GM23338 (cell line): ENCODE measurements around the gene STRA6. TPM values are rescaled to one million over a fixed set of nuclear protein-coding genes. Genes with fewer than 3 reads are reported as not detected.

ENCODE experiments used
- ATAC-seq: fragments of 200-7000 bp; cut with Tn5 transposase; 3 replicates; pipeline ENCODE4 v1.9.1; 2020
- DNase-seq: peaks from one replicate; pipeline ENCODE4 v3.0.0-alpha.2; 2015; ENCODE audit warnings: low spot score
- H2AFZ ChIP-seq: fragments of 200-600 bp; sonication (generic); 2 replicates; pipeline ENCODE4 v1.8.0; 2016; ENCODE audit warnings: antibody characterized with exemption, mild to moderate bottlenecking, moderate library complexity
- H3F3A ChIP-seq: fragments of 200-600 bp; sonication (generic); replicated peaks from 2 replicates; pipeline ENCODE4 v1.8.0; 2017; ENCODE audit warnings: antibody characterized with exemption, mixed run types, low read depth
- H3K27ac ChIP-seq: fragments of 200-600 bp; sonication (generic); 2 replicates; pipeline ENCODE4 v1.6.1; 2016; ENCODE audit warnings: low read depth
- H3K27me3 ChIP-seq: fragments of 200-600 bp; sonication (generic); 2 replicates; pipeline ENCODE4 v1.8.0; 2016; ENCODE audit warnings: mild to moderate bottlenecking, mixed run types, moderate library complexity; ENCODE audit not compliant: insufficient read depth
- H3K36me3 ChIP-seq: fragments of 200-600 bp; sonication (generic); 2 replicates; pipeline ENCODE4 v1.8.0; 2016; ENCODE audit warnings: mild to moderate bottlenecking; ENCODE audit not compliant: insufficient read depth
- H3K4me1 ChIP-seq: fragments of 200-600 bp; sonication (generic); 2 replicates; pipeline ENCODE4 v1.8.0; 2016; ENCODE audit warnings: mild to moderate bottlenecking, moderate library complexity; ENCODE audit not compliant: insufficient read depth
- H3K4me2 ChIP-seq: fragments of 200-600 bp; sonication (generic); 2 replicates; pipeline ENCODE4 v1.7.1; 2017; ENCODE audit warnings: mixed run types
- H3K4me3 ChIP-seq: fragments of 200-600 bp; sonication (generic); 2 replicates; pipeline ENCODE4 v1.6.1; 2016; ENCODE audit warnings: mixed run types
- H3K79me2 ChIP-seq: fragments of 200-600 bp; sonication (generic); replicated peaks from 2 replicates; pipeline ENCODE4 v1.8.0; 2017; ENCODE audit warnings: mild to moderate bottlenecking; ENCODE audit not compliant: insufficient read depth
- H3K9me2 ChIP-seq: fragments of 200-600 bp; sonication (generic); 2 replicates; pipeline ENCODE4 v1.8.0; 2017; ENCODE audit not compliant: insufficient read depth
- H4K20me1 ChIP-seq: fragments of 200-600 bp; sonication (generic); replicated peaks from 2 replicates; pipeline ENCODE4 v1.8.0; 2017; ENCODE audit warnings: mild to moderate bottlenecking; ENCODE audit not compliant: insufficient read depth
- H3K27ac Mint-ChIP-seq: 2 replicates; pipeline ENCODE4 v1.8.0; 2020; ENCODE audit warnings: inconsistent platforms, mild to moderate bottlenecking, moderate library complexity, mixed read lengths
- H3K27me3 Mint-ChIP-seq: 3 replicates; pipeline ENCODE4 v1.8.0; 2022; ENCODE audit warnings: low read depth, mild to moderate bottlenecking, moderate library complexity, mixed read lengths, inconsistent platforms; ENCODE audit not compliant: insufficient read depth, poor library complexity
- H3K36me3 Mint-ChIP-seq: 3 replicates; pipeline ENCODE4 v1.8.0; 2021; ENCODE audit warnings: low read depth, mild to moderate bottlenecking, inconsistent platforms, moderate library complexity, mixed read lengths
- H3K4me1 Mint-ChIP-seq: 3 replicates; pipeline ENCODE4 v1.8.0; 2020; ENCODE audit warnings: mild to moderate bottlenecking, inconsistent platforms, mixed read lengths
- H3K4me3 Mint-ChIP-seq: 3 replicates; pipeline ENCODE4 v1.8.0; 2021; ENCODE audit warnings: moderate library complexity, mild to moderate bottlenecking, inconsistent platforms, mixed read lengths
- H3K9me3 Mint-ChIP-seq: 3 replicates; pipeline ENCODE4 v1.8.0; 2020; ENCODE audit warnings: moderate library complexity, mild to moderate bottlenecking, inconsistent platforms, mixed read lengths
- CREB1 ChIP-seq: fragments of 250-450 bp; sonication (Bioruptor Pico); IDR thresholded peaks from 2 replicates; pipeline ENCODE4 v1.5.0; 2020; ENCODE audit warnings: low read depth, mild to moderate bottlenecking, moderate library complexity
- EZH2 ChIP-seq: fragments of 200-600 bp; sonication (generic); IDR thresholded peaks from one replicate; pipeline ENCODE4 v1.8.0; 2017; ENCODE audit warnings: antibody characterized with exemption, mild to moderate bottlenecking, low read depth; ENCODE audit not compliant: unreplicated experiment
- EZH2phosphoT487 ChIP-seq: fragments of 200-600 bp; sonication (generic); IDR thresholded peaks from one replicate; pipeline ENCODE4 v1.8.1; 2018; ENCODE audit warnings: antibody characterized with exemption; ENCODE audit not compliant: unreplicated experiment
- JUNB ChIP-seq: IDR thresholded peaks from one replicate; pipeline ENCODE4 v1.6.1; 2016; ENCODE audit warnings: antibody characterized with exemption; ENCODE audit not compliant: unreplicated experiment
- NANOG ChIP-seq: IDR thresholded peaks from 2 replicates; pipeline ENCODE4 v1.6.1; 2016; ENCODE audit warnings: antibody characterized with exemption, borderline replicate concordance
- POLR2AphosphoS5 ChIP-seq: IDR thresholded peaks from 2 replicates; pipeline ENCODE4 v1.6.1; 2016; ENCODE audit warnings: antibody characterized with exemption, low read depth
- STAT1 ChIP-seq: IDR thresholded peaks from one replicate; pipeline ENCODE4 v1.6.1; 2016; ENCODE audit warnings: antibody characterized with exemption; ENCODE audit not compliant: unreplicated experiment
- ZNF114 ChIP-seq: fragments of 250-450 bp; sonication (Bioruptor Pico); IDR thresholded peaks from 2 replicates; pipeline ENCODE4 v1.5.0; 2020; ENCODE audit warnings: mild to moderate bottlenecking, moderate library complexity
- ZNF331 ChIP-seq: fragments of 250-450 bp; sonication (Bioruptor Pico); IDR thresholded peaks from 2 replicates; pipeline ENCODE4 v1.5.0; 2020; ENCODE audit warnings: low read depth, mild to moderate bottlenecking, moderate library complexity
- polyA plus RNA-seq: library from polyadenylated mRNA; unstranded; fragments of >200 nt; fragmentation: Nextera tagmentation; extraction: Ambion mirVana; gene quantifications from 2 replicates; pipeline ENCODE4 v1.2.1, GENCODE V29; 2016
- total RNA-seq: library from RNA; depleted of rRNA; stranded (reverse); fragments of >200 nt; shearing (Covaris generic); gene quantifications from 2 replicates; pipeline ENCODE4 v1.2.3, GENCODE V29; 2014
- TF ChIP-seq, protein P1 (sequence below), 2 experiments: fragments of 200-600 bp in 1 of 2; sonication (generic) in 1 of 2; conservative IDR thresholded peaks; 2 replicates each; pipeline versions ENCODE4 v1.5.1 to v1.6.1; 2016 to 2017; ENCODE audit warnings: antibody characterized with exemption in 2 of 2, low read depth in 2 of 2, mild to moderate bottlenecking in 2 of 2, moderate library complexity in 1 of 2
- TF ChIP-seq, protein P2 (sequence below): IDR thresholded peaks from 2 replicates; pipeline ENCODE4 v1.6.1; 2016; ENCODE audit warnings: antibody characterized with exemption
- TF ChIP-seq, protein P3 (sequence below): IDR thresholded peaks from one replicate; pipeline ENCODE4 v1.6.1; 2018; ENCODE audit warnings: antibody characterized with exemption; ENCODE audit not compliant: unreplicated experiment

STRA6 gene
- total and polyA plus RNA-seq, 2 experiments from 2014 or later: 8.2 to 9.9 TPM

DNA sequence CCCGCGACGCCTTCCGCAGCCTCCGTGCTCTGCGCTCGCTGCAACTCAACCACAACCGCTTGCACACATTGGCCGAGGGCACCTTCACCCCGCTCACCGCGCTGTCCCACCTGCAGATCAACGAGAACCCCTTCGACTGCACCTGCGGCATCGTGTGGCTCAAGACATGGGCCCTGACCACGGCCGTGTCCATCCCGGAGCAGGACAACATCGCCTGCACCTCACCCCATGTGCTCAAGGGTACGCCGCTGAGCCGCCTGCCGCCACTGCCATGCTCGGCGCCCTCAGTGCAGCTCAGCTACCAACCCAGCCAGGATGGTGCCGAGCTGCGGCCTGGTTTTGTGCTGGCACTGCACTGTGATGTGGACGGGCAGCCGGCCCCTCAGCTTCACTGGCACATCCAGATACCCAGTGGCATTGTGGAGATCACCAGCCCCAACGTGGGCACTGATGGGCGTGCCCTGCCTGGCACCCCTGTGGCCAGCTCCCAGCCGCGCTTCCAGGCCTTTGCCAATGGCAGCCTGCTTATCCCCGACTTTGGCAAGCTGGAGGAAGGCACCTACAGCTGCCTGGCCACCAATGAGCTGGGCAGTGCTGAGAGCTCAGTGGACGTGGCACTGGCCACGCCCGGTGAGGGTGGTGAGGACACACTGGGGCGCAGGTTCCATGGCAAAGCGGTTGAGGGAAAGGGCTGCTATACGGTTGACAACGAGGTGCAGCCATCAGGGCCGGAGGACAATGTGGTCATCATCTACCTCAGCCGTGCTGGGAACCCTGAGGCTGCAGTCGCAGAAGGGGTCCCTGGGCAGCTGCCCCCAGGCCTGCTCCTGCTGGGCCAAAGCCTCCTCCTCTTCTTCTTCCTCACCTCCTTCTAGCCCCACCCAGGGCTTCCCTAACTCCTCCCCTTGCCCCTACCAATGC is 27.1 kb downstream of the STRA6 start:
- no peaks in the 10 kb centered on the region for H3F3A ChIP-seq
- no peak for DNase-seq
- no peak overlapping the region for H3K4me3 ChIP-seq
- Mint-ChIP-seq H3K4me1 (peaks cover 39% of the 10 kb centered on the region), H3K36me3 (no peaks in the 10 kb centered on the region; the same call in 2 of the 3 replicates), H3K9me3 (no peaks in the 10 kb centered on the region), H3K27ac (no peak overlapping the region), H3K27me3 (peaks cover 26% of the 10 kb centered on the region), H3K4me3 (no peak overlapping the region)
- H3K27me3 ChIP-seq: no peaks in the 10 kb centered on the region
- no peak overlapping the region for H3K27ac ChIP-seq
- H3K4me2 ChIP-seq: no peak overlapping the region
- no peak overlapping the region for H2AFZ ChIP-seq
- peaks cover 17% of the 10 kb centered on the region for H3K4me1 ChIP-seq
- no peaks in the 10 kb centered on the region; the same call in 1 of the 2 replicates for H3K36me3 ChIP-seq
- no peak for TF ChIP-seq JUNB
- H3K79me2 ChIP-seq: no peaks in the 10 kb centered on the region
- no peak for ATAC-seq
- no peaks in the 10 kb centered on the region for H4K20me1 ChIP-seq
- H3K9me2 ChIP-seq: no peaks in the 10 kb centered on the region

DNA sequence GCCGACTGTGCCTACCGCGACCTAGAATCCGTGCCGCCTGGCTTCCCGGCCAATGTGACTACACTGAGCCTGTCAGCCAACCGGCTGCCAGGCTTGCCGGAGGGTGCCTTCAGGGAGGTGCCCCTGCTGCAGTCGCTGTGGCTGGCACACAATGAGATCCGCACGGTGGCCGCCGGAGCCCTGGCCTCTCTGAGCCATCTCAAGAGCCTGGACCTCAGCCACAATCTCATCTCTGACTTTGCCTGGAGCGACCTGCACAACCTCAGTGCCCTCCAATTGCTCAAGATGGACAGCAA is 27.7 kb downstream of the STRA6 start:
- Mint-ChIP-seq H3K9me3 (no peaks in the 10 kb centered on the region), H3K27me3 (peaks cover 28% of the 10 kb centered on the region), H3K4me3 (no peak overlapping the region), H3K27ac (no peak overlapping the region), H3K4me1 (peaks cover 43% of the 10 kb centered on the region), H3K36me3 (no peaks in the 10 kb centered on the region)
- Histone ChIP-seq H3F3A (no peaks in the 10 kb centered on the region), H4K20me1 (no peaks in the 10 kb centered on the region), H3K4me3 (no peak overlapping the region), H3K79me2 (no peaks in the 10 kb centered on the region), H3K27me3 (no peaks in the 10 kb centered on the region), H2AFZ (no peak overlapping the region), H3K36me3 (no peaks in the 10 kb centered on the region; the same call in 1 of the 2 replicates), H3K4me1 (peaks cover 17% of the 10 kb centered on the region), H3K27ac (no peak overlapping the region), H3K9me2 (no peaks in the 10 kb centered on the region), H3K4me2 (no peak overlapping the region)
- DNase-seq (no peak), ATAC-seq (no peak)
- TF ChIP-seq ZNF331 (CRISPR knock-in tag) (no peak), ZNF114 (CRISPR knock-in tag) (no peak), EZH2 (no peak), NANOG (no peak), JUNB (no peak), STAT1 (no peak), EZH2phosphoT487 (no peak), CREB1 (CRISPR knock-in tag) (no peak), POLR2AphosphoS5 (no peak)
- TF ChIP-seq, protein P1, sequence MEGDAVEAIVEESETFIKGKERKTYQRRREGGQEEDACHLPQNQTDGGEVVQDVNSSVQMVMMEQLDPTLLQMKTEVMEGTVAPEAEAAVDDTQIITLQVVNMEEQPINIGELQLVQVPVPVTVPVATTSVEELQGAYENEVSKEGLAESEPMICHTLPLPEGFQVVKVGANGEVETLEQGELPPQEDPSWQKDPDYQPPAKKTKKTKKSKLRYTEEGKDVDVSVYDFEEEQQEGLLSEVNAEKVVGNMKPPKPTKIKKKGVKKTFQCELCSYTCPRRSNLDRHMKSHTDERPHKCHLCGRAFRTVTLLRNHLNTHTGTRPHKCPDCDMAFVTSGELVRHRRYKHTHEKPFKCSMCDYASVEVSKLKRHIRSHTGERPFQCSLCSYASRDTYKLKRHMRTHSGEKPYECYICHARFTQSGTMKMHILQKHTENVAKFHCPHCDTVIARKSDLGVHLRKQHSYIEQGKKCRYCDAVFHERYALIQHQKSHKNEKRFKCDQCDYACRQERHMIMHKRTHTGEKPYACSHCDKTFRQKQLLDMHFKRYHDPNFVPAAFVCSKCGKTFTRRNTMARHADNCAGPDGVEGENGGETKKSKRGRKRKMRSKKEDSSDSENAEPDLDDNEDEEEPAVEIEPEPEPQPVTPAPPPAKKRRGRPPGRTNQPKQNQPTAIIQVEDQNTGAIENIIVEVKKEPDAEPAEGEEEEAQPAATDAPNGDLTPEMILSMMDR (conservative IDR thresholded peaks at IDR 0.05; ENCODE audit: low read depth in 2 of 2): no peak
- TF ChIP-seq, protein P2, sequence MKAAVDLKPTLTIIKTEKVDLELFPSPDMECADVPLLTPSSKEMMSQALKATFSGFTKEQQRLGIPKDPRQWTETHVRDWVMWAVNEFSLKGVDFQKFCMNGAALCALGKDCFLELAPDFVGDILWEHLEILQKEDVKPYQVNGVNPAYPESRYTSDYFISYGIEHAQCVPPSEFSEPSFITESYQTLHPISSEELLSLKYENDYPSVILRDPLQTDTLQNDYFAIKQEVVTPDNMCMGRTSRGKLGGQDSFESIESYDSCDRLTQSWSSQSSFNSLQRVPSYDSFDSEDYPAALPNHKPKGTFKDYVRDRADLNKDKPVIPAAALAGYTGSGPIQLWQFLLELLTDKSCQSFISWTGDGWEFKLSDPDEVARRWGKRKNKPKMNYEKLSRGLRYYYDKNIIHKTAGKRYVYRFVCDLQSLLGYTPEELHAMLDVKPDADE: no peak
- TF ChIP-seq, protein P3, sequence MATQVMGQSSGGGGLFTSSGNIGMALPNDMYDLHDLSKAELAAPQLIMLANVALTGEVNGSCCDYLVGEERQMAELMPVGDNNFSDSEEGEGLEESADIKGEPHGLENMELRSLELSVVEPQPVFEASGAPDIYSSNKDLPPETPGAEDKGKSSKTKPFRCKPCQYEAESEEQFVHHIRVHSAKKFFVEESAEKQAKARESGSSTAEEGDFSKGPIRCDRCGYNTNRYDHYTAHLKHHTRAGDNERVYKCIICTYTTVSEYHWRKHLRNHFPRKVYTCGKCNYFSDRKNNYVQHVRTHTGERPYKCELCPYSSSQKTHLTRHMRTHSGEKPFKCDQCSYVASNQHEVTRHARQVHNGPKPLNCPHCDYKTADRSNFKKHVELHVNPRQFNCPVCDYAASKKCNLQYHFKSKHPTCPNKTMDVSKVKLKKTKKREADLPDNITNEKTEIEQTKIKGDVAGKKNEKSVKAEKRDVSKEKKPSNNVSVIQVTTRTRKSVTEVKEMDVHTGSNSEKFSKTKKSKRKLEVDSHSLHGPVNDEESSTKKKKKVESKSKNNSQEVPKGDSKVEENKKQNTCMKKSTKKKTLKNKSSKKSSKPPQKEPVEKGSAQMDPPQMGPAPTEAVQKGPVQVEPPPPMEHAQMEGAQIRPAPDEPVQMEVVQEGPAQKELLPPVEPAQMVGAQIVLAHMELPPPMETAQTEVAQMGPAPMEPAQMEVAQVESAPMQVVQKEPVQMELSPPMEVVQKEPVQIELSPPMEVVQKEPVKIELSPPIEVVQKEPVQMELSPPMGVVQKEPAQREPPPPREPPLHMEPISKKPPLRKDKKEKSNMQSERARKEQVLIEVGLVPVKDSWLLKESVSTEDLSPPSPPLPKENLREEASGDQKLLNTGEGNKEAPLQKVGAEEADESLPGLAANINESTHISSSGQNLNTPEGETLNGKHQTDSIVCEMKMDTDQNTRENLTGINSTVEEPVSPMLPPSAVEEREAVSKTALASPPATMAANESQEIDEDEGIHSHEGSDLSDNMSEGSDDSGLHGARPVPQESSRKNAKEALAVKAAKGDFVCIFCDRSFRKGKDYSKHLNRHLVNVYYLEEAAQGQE: no peak
